Activated CD8-positive, alpha-beta T cell treated with anti-CD3 and anti-CD28 coated beads for 36 hours (primary cell): Measurements from ENCODE around the gene TEAD4. TPM values are rescaled to one million over a fixed set of nuclear protein-coding genes. Genes with fewer than 3 reads are reported as not detected.

ENCODE experiments used
- ATAC-seq: fragments of 200-7000 bp; cut with Tn5 transposase; one replicate; pipeline ENCODE4 v1.10.0; 2021; ENCODE audit warnings: mild to moderate bottlenecking, moderate library complexity
- CTCF ChIA-PET: fragments of 350-600 bp; sonication (Branson Sonifier 250); formaldehyde crosslinking; loops from one replicate; lab custom pipeline; 2021; ENCODE audit warnings: antibody characterized with exemption; lab: Charles Lee
- POLR2A ChIA-PET: fragments of 350-600 bp; sonication (Branson Sonifier 250); formaldehyde crosslinking; loops from one replicate; lab custom pipeline; 2021; ENCODE audit warnings: antibody characterized with exemption; lab: Charles Lee
- DNase-seq: peaks from one replicate; pipeline ENCODE4 v3.0.0-alpha.2; 2020
- H3K27ac Mint-ChIP-seq: one replicate; pipeline ENCODE4 v1.8.0; 2021; ENCODE audit warnings: mild to moderate bottlenecking, mixed read lengths
- H3K27me3 Mint-ChIP-seq: one replicate; pipeline ENCODE4 v1.8.0; 2021; ENCODE audit warnings: mixed read lengths
- H3K36me3 Mint-ChIP-seq: one replicate; pipeline ENCODE4 v1.8.0; 2021; ENCODE audit warnings: low read depth, mixed read lengths
- H3K4me1 Mint-ChIP-seq: one replicate; pipeline ENCODE4 v1.8.0; 2021; ENCODE audit warnings: low read depth, mixed read lengths
- H3K4me3 Mint-ChIP-seq: one replicate; pipeline ENCODE4 v1.8.0; 2021; ENCODE audit warnings: mild to moderate bottlenecking, moderate library complexity, mixed read lengths
- H3K9me3 Mint-ChIP-seq: one replicate; pipeline ENCODE4 v1.8.0; 2021; ENCODE audit warnings: mixed read lengths
- intact Hi-C: fragments of 100-400 bp; cut with micrococcal nuclease; formaldehyde crosslinking; loops from one replicate; pipeline ENCODE4 v1.10.0; 2022
- total RNA-seq, 2 experiments: library from RNA; stranded (reverse); gene quantifications; one replicate each; pipeline ENCODE4 v1.2.3, GENCODE V29; 2021
- TF ChIP-seq, protein P1 (sequence below): fragments of 200-600 bp; IDR thresholded peaks from one replicate; pipeline ENCODE4 v1.8.0; 2022; ENCODE audit warnings: antibody characterized with exemption, mild to moderate bottlenecking

Gene TEAD4
- total RNA-seq, 2 experiments from 2014 or later: 4.5 to 4.6 TPM

- peaks cover 15% of the 10 kb centered on the region for H3K27me3 Mint-ChIP-seq
- intact Hi-C loops: loop anchor here (10.0 kb wide), 1 partner anchor 188 kb away; the partner anchor contains the start of gene TEX52
- no peaks in the 10 kb centered on the region for H3K4me1 Mint-ChIP-seq
- ATAC-seq (no peak), DNase-seq (no peak)
- H3K36me3 Mint-ChIP-seq: no peaks in the 10 kb centered on the region
- H3K27ac Mint-ChIP-seq: no peak overlapping the region
- ChIA-PET CTCF (interaction anchor here (1.0 to 2.0 kb wide), 11 partner anchors 9 to 359 kb away, joined by 3 to 9 read pairs (median 4); no protein-coding TSS in a partner anchor), POLR2A (no interaction called here)
- no peaks in the 10 kb centered on the region for H3K9me3 Mint-ChIP-seq
- TF ChIP-seq, protein P1, sequence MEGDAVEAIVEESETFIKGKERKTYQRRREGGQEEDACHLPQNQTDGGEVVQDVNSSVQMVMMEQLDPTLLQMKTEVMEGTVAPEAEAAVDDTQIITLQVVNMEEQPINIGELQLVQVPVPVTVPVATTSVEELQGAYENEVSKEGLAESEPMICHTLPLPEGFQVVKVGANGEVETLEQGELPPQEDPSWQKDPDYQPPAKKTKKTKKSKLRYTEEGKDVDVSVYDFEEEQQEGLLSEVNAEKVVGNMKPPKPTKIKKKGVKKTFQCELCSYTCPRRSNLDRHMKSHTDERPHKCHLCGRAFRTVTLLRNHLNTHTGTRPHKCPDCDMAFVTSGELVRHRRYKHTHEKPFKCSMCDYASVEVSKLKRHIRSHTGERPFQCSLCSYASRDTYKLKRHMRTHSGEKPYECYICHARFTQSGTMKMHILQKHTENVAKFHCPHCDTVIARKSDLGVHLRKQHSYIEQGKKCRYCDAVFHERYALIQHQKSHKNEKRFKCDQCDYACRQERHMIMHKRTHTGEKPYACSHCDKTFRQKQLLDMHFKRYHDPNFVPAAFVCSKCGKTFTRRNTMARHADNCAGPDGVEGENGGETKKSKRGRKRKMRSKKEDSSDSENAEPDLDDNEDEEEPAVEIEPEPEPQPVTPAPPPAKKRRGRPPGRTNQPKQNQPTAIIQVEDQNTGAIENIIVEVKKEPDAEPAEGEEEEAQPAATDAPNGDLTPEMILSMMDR: no peak
- no peak overlapping the region for H3K4me3 Mint-ChIP-seq
Observed at GRCh38 chr12:3042394-3042793, 83.2 kb downstream of the TEAD4 start.

DNA sequence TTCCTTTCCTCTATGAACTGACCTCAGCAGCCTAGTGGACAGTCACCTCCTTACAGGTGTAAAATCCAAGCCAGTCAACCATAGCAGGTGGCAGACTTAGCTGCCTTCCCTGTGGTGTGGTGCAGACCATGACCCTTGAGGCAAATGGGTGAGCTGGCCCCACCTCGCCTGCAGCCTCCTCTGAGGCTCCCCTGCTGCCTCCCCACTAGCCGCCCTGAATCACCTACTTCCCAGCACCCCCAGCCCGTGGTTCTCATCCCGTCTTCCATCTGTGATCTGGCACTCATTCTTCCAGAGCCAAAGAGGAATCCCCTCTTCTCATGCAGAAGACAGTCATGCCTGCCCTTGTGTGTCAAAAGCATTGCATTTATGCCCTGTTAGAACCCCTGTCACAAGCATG is 83.6 kb downstream of the TEAD4 start:
- POLR2A ChIA-PET: no interaction called here
- no peak overlapping the region for H3K4me3 Mint-ChIP-seq
- intact Hi-C loops: loop anchor here (10.0 kb wide), 1 partner anchor 188 kb away; the partner anchor contains the start of gene TEX52
- DNase-seq (no peak), ATAC-seq (no peak)
- no peak overlapping the region for H3K27ac Mint-ChIP-seq
- CTCF ChIA-PET: interaction anchor here (1.0 to 2.0 kb wide), 7 partner anchors 9 to 360 kb away, joined by 3 to 9 read pairs (median 3); no protein-coding TSS in a partner anchor
- no peaks in the 10 kb centered on the region for H3K36me3 Mint-ChIP-seq
- peaks cover 16% of the 10 kb centered on the region for H3K27me3 Mint-ChIP-seq
- TF ChIP-seq, protein P1: no peak
- H3K9me3 Mint-ChIP-seq: no peaks in the 10 kb centered on the region
- H3K4me1 Mint-ChIP-seq: no peaks in the 10 kb centered on the region

GRCh38 chr12:3043406-3043805 is 84.2 kb downstream of the TEAD4 start:
- DNase-seq: no peak
- ChIA-PET POLR2A (no interaction called here), CTCF (interaction anchor here (1.6 kb wide), 1 partner anchor 30 kb away, joined by 7 read pairs; no protein-coding TSS in a partner anchor)
- H3K27ac Mint-ChIP-seq: no peak overlapping the region
- no peaks in the 10 kb centered on the region for H3K9me3 Mint-ChIP-seq
- no peaks in the 10 kb centered on the region for H3K4me1 Mint-ChIP-seq
- no peak for ATAC-seq
- intact Hi-C loops: loop anchor here (10.0 kb wide), 1 partner anchor 189 kb away; the partner anchor contains the start of gene TEX52
- no peak overlapping the region for H3K4me3 Mint-ChIP-seq
- peaks cover 16% of the 10 kb centered on the region for H3K27me3 Mint-ChIP-seq
- TF ChIP-seq, protein P1: no peak
- no peaks in the 10 kb centered on the region for H3K36me3 Mint-ChIP-seq

- no peak for ATAC-seq
- no peaks in the 10 kb centered on the region for H3K4me1 Mint-ChIP-seq
- no peaks in the 10 kb centered on the region for H3K36me3 Mint-ChIP-seq
- H3K27me3 Mint-ChIP-seq: peaks cover 16% of the 10 kb centered on the region
- no peak for DNase-seq
- intact Hi-C loops: loop anchor here (10.0 kb wide), 1 partner anchor 189 kb away; the partner anchor contains the start of gene TEX52
- no peak overlapping the region for H3K27ac Mint-ChIP-seq
- POLR2A ChIA-PET: no interaction called here
- TF ChIP-seq, protein P1: no peak
- CTCF ChIA-PET: no interaction called here
- H3K9me3 Mint-ChIP-seq: no peaks in the 10 kb centered on the region
- H3K4me3 Mint-ChIP-seq: no peak overlapping the region
Observed at GRCh38 chr12:3044141-3044630, 85.0 kb downstream of the TEAD4 start.

DNA sequence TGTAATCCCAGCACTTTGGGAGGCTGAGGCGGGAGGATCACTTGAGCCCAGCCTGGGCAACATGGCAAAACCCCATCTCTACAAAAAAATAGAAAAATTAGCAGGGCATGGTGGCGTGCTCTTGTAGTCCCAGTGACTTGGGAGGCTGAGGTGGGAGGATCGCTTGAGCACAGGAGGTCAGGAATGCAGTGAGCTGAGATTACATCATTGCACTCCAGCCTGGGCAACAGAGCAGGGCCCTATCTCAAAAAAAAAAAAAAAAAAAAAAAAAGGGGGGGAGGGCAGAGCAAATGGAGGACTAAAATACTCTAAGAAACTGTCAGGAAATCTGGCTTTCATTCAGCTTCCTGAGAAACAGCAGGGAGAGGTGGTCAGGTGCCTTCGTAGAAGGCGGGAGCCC is 86.3 kb downstream of the TEAD4 start:
- no peak for DNase-seq
- Mint-ChIP-seq H3K4me1 (no peaks in the 10 kb centered on the region), H3K36me3 (no peaks in the 10 kb centered on the region), H3K27ac (no peak overlapping the region), H3K27me3 (peaks cover 17% of the 10 kb centered on the region), H3K4me3 (no peak overlapping the region), H3K9me3 (no peaks in the 10 kb centered on the region)
- POLR2A ChIA-PET: no interaction called here
- intact Hi-C loops: loop anchor here (10.0 kb wide), 1 partner anchor 191 kb away; the partner anchor contains the start of gene TEX52
- TF ChIP-seq, protein P1: no peak
- ATAC-seq: no peak
- CTCF ChIA-PET: interaction anchor here (0.6 kb wide), 1 partner anchor 103 kb away, joined by 3 read pairs; no protein-coding TSS in a partner anchor
